AG08396 (cell line): ENCODE data around the gene AGAP1.
"Not testable (repeated sequence)": the region's sequence is repeated elsewhere in the genome, so short reads cannot be mapped to it uniquely, and the experiment has no call there.

ENCODE experiments used
- DNase-seq: peaks from one replicate; pipeline ENCODE4 v3.0.0; 2012; ENCODE audit warnings: low spot score, mixed read lengths

Gene AGAP1

GRCh38 chr2:235592430-235592829 lies 98.6 kb downstream of the AGAP1 start:
- no peak for DNase-seq

DNA sequence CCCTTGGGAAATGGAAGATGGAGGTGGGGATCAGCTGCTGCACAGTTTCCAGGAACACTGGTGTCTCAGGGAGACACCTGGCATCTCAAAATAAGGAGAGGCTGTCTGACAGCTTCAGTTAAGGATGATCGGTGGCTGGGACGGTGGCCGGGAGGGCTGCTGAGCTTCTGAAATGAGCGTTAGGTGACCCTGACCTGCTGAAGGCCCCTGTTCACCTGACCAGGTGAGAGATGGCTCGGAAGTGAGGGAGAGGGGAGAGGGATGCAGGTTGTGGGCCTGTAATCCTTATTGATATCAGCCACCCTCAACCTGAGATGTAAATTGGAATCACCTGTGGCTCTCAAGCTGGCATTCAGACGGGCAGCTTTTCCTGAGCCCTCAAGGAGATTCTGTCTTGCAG lies 99.0 kb downstream of the AGAP1 start:
- DNase-seq = no peak

DNA sequence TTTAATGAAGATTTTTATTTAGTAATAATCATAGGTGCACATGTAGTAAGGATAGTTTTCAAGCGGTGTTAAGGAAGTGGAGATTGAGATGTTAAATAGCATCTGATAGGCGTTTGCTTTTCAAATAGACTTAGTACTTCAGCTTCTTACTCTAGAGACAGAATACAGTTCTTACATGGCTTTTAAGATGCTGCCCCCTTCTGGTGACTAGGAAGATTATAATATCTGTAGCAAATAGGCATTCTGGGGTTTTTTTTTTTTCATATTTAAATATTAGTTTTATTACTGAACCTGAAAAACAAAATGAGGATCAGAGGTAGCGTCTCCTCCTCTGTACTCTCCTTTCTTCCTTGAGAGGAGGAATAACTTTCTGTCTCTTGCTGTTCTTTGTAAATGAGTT lies 100.2 kb downstream of the AGAP1 start:
- peak; percentile 61 for DNase-seq

DNA sequence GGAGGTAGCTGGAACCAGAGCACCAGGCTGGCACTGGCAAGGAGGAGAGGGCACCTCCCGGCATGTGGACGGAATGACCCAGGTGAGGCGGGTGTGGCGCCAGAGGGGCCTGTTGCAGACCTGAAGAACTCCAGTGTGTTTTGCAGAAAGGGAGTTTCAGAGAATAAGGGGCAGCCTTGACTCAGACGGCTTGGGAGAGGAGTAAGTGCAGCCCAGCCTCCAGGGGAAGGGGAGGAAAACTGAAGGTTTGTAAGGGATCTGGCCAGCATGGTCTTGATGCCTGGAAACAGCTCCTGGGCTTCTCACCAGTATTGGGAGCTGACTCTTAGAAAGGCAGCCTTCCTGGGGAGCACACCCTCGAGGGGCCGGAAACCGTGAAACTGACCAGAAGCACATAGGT lies 101.1 kb downstream of the AGAP1 start:
- DNase-seq = no peak

DNA sequence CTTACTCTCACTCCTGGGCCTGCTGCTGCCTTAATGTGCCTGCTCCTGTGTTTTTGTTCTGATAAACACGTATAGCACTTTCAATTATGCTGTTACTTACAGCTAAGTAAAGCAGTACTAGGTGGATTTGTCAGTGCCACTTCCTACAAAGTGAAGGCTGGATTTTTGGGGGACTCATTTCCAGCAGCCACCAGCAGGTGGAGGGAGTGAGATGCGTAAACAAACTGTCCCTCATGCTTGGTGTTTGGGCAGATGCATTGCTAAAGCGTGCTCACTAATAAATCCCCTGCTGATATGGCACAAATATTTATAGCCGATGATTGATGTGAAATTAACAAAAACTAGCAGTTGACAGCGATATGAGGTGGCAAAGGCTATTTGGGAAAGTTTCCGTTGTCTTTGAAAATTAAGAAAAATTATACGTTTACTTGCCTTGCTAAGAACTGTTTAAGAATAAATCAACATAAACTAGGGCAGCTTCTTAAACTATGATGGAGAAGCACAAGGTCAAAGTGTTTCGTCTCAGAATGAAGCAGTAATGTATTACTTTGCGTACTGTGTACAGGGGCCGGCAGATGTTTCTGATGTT lies 101.7 kb downstream of the AGAP1 start:
- peak; percentile 79 for DNase-seq

DNA sequence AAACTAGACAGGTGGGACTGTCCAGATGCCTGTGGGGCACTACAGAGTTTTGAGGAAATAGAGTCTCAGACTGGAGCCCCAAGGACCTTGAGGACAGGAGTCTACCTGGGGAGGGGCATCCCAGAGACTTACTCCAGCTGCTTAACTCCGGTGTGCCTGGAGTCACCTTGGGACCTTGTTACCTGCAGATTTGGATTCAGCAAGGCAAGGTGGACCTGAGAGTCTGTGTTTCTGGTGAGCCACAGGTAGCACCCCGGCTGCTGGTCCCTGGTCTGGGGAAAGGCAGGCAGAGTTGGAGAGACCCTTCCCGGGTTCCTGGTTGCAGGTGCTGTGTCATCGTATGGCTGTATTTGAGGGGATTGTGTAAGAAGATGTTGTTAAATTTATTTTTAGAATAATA lies 102.4 kb downstream of the AGAP1 start:
- DNase-seq = no peak

DNA sequence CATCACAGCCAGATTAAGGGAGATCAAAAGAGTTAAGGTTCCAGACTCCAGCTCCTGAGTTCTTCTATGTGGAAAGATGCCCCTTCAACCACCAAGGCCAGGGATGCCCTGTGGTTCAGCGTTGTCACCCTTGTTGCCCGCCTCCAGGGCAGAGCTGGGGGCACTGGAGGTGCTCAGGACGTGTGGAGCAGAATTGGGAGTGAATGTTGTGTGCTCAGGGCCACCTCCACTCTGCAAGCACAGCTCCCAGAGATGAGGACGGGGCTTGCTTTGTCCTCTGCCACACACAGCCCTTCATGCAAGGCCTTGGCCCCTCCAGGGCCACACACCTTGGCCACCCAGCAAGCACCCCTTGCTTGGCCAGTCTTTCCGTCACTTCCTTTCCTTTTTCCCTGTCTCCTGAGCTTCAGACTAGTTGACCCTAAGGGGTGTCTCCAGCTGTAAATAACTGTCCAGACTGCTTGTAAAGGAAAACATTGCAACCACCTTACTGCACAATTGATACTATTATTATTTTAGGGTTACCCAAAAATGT lies 103.3 kb downstream of the AGAP1 start:
- no peak for DNase-seq

- no peak for DNase-seq
Observed at GRCh38 chr2:235598026-235598425, 104.2 kb downstream of the AGAP1 start.

- DNase-seq = no peak
Observed at GRCh38 chr2:235598532-235599531, 105.0 kb downstream of the AGAP1 start.

DNA sequence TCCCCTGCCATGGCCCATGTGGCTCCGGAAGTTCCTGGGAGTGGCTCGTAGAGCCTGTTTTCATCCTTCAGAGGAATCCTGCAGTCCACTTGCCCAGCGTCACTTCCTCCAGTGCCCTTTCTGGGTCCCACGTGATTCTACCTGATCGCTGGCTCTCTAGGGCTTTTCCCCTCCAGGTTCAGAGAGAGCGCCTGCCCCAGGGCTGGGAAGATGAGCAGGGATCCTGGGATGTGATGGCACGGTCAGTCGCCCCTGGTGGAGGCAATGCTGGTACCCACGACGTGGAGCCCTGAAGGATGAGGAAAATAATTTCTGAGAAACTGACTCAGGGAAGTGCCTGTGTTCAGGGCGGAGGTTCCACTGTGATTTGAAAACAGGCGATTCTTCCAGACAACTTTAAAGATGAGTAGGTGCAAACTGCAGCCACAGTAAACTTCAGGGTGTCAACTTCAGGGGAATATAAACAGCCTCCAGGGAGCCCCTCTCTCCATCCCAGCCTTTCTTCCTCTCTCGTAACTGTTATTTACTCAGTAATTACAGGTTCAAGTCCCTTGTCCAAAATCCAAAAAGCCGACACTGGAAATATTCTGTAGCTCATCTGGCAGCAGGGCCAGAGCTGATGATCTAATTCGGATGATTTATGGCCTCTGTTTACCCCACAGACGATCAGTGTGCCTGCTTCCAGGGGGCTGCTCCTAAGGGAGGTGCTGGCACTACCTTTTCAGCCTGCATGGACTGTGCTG lies 105.9 kb downstream of the AGAP1 start:
- no peak for DNase-seq

- DNase-seq = no peak
Observed at GRCh38 chr2:235600406-235600805, 106.6 kb downstream of the AGAP1 start.

- no peak for DNase-seq
Observed at GRCh38 chr2:235600926-235601325, 107.1 kb downstream of the AGAP1 start.

DNA sequence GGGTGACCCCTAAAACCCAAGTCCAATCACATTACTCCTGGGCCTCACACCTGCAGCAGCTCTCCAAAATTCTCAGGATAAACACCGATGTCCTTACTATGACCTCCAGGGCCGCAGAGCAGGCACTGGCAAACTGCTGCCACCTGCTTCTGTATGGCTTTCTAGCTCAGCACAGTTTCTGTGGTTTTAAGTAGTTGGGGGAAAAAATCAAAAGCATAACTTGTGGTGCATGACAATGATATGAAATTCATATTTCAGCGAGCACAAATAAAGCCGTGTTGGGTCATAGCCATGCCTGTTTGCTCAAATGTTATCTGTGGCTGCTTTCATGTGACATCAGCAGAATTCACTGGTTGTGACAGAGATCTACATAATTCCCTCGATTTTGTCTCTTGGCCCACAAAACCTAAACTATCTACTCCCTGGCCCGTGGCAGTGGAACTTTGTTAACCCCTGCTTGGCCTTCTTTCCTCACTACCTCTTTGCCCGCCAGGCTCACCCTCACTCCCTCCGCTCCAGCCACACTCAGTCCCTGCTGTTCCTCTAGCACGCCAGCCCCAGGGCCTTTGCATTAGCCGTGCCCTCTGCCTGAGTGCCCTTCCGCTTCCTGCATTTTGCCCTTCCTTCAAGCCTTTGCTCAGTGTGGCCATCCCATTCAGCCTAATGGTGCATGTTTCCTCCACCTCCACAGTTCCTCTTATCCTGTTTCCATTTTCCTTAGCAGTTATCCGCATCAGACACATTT lies 108.3 kb downstream of the AGAP1 start:
- DNase-seq = no peak

DNA sequence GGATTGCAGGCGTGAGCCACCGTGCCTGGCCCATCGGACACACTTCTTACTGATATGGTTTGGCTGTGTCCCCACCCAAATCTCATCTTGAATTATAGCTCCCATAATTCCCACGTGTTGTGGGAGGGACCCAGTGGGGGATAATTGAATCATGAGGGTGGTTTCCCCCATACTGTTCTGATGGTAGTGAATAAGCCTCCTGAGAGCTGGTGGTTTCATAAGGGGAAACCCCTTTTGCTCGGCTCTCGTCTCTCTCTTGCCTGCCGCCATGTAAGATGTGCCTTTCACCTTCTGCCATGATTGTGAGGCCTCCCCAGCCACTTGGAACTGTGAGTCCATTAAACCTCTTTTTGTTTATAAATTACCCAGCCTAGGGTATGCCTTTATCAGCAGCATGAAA lies 109.1 kb downstream of the AGAP1 start:
- not testable (repeated sequence) for DNase-seq

GRCh38 chr2:235603659-235604058 lies 109.8 kb downstream of the AGAP1 start:
- no peak for DNase-seq

GRCh38 chr2:235605312-235606003 lies 111.6 kb downstream of the AGAP1 start:
- peak; percentile 92 for DNase-seq

GRCh38 chr2:235606004-235606715 lies 112.3 kb downstream of the AGAP1 start:
- peak; percentile 61 for DNase-seq

- no peak for DNase-seq
Observed at GRCh38 chr2:235607546-235608199, 113.8 kb downstream of the AGAP1 start.

DNA sequence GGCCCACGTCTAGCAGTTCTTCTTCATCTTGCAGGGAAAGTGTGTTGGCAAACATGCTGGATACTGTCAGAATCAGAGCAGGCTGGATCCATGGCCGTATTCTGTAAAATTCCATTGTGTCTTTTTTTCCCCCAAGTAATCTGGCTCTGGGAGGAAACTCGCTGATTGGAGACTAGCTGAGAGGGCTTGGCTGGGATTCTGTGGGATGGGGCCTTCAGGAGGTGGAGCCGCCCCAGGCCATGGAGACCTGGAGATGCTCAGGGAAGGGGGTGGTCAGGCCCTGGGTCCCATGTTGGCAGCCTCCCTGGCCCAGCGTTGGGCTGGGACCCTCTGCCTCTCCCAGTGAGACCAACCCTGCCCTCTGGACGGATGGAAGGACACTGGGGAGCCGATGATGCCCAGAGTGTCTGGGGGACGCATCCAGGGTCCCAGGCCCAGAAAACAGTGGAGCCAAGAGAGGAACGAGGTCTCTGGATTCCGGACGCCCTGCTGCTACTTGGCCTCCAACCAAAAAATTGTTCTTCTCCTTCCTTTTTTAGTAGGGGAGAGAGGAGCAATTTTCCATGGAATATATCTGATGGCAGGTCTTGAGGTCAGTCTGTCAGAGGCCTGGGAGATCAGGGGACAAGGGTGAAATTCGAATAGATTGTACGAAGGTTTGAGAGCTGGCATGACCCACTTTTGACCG lies 114.5 kb downstream of the AGAP1 start:
- DNase-seq = no peak
